DND-41 (cell line): Measurements from ENCODE around the gene TRAPPC10.

Experiments used
- ATAC-seq: fragments of 200-7000 bp; cut with Tn5 transposase; 3 replicates; pipeline ENCODE4 v1.9.1; 2021; ENCODE audit warnings: low read depth; ENCODE audit not compliant: insufficient read depth
- DNase-seq: peaks from one replicate; pipeline ENCODE4 v3.0.0-alpha.2; 2020
- H2AFZ ChIP-seq: 2 replicates; pipeline ENCODE4 v1.6.0; 2012; ENCODE audit warnings: low read depth, low read length
- H3K27ac ChIP-seq: 2 replicates; pipeline ENCODE4 v1.5.1; 2012; ENCODE audit warnings: low read length, inconsistent platforms
- H3K27me3 ChIP-seq: fragments of 200-600 bp; sonication (generic); 2 replicates; pipeline ENCODE4 v1.6.0; 2012; ENCODE audit warnings: low read length, mild to moderate bottlenecking, inconsistent platforms; ENCODE audit not compliant: insufficient read depth, poor library complexity
- H3K36me3 ChIP-seq: 2 replicates; pipeline ENCODE4 v1.5.1; 2012; ENCODE audit warnings: low read length, inconsistent platforms; ENCODE audit not compliant: insufficient read depth
- H3K4me1 ChIP-seq: 2 replicates; pipeline ENCODE4 v1.5.1; 2012; ENCODE audit warnings: mild to moderate bottlenecking, low read length; ENCODE audit not compliant: insufficient read depth
- H3K4me2 ChIP-seq: 2 replicates; pipeline ENCODE4 v1.6.0; 2012; ENCODE audit warnings: mild to moderate bottlenecking, moderate library complexity, low read length, inconsistent platforms; ENCODE audit not compliant: insufficient read depth
- H3K4me3 ChIP-seq, 2 experiments: fragments of 200-600 bp in 1 of 2; shearing (Covaris generic) in 1 of 2; 2 replicates each; pipeline ENCODE4 v1.5.1; 2012 to 2016; ENCODE audit warnings: inconsistent platforms in 2 of 2, low read length in 2 of 2, mild to moderate bottlenecking in 2 of 2, low read depth in 1 of 2, moderate library complexity in 1 of 2
- H3K79me2 ChIP-seq: 2 replicates; pipeline ENCODE4 v1.6.0; 2012; ENCODE audit warnings: low read length, inconsistent platforms; ENCODE audit not compliant: insufficient read depth
- H3K9ac ChIP-seq: 2 replicates; pipeline ENCODE4 v1.6.0; 2012; ENCODE audit warnings: low read depth, mild to moderate bottlenecking, inconsistent platforms, low read length, moderate library complexity
- H3K9me3 ChIP-seq: 2 replicates; pipeline ENCODE4 v1.5.1; 2012; ENCODE audit warnings: low read length, moderate library complexity, mild to moderate bottlenecking, inconsistent platforms; ENCODE audit not compliant: insufficient read depth, severe bottlenecking
- H4K20me1 ChIP-seq: 2 replicates; pipeline ENCODE4 v1.6.0; 2012; ENCODE audit warnings: low read length; ENCODE audit not compliant: insufficient read depth
- EZH2 ChIP-seq: IDR thresholded peaks from 3 replicates; pipeline ENCODE4 v1.6.1; 2012; ENCODE audit warnings: borderline replicate concordance, low read depth, mild to moderate bottlenecking, moderate library complexity, low read length, inconsistent platforms; ENCODE audit not compliant: severe bottlenecking
- TF ChIP-seq, protein P1 (sequence below): IDR thresholded peaks from 2 replicates; pipeline ENCODE4 v1.5.1; 2012; ENCODE audit warnings: borderline replicate concordance, low read length, moderate library complexity, mild to moderate bottlenecking; ENCODE audit not compliant: poor library complexity, severe bottlenecking; ENCODE audit errors: extremely low read depth

The TRAPPC10 gene

DNA sequence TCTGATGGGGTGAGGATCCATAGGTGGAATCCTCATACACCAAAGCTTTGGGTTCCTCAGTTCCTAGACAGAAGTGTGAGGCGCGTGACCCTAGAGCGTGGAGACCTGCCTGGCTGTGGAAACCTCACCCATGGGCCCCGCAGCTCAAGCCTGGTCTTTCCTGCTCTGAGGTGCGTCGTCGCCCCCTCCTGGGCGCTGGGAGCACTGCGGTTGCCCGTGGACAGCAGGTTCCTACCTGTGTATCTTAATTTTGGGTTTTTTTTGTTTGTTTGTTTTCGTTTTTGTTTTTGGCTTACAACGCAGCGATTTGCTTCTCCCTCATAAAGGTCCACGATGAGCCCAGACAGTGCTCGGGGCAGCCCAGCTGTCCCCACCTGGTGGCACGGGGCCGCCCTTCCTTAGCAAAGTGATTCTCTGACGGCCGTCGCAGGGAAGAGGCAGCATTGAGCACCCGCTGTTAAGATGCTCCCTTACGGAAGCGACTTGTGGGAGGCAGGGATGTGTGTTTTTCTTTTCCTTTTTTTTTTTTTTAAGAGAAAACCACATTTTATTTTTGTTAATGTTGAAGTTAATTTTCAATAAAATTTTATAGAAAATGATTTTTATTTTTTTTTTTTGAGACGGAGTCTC, 36.5 kb upstream of the TRAPPC10 start:
- Histone ChIP-seq H2AFZ (no peak overlapping the region), H3K9me3 (no peaks in the 10 kb centered on the region), H3K27me3 (no peaks in the 10 kb centered on the region), H3K36me3 (peaks cover 66% of the 10 kb centered on the region), H3K4me1 (no peaks in the 10 kb centered on the region), H3K27ac (no peak overlapping the region), H3K79me2 (no peaks in the 10 kb centered on the region), H4K20me1 (peaks cover 12% of the 10 kb centered on the region), H3K9ac (no peak overlapping the region), H3K4me3 (no peak overlapping the region), H3K4me2 (no peak overlapping the region)
- TF ChIP-seq EZH2, result no peak
- TF ChIP-seq, protein P1, sequence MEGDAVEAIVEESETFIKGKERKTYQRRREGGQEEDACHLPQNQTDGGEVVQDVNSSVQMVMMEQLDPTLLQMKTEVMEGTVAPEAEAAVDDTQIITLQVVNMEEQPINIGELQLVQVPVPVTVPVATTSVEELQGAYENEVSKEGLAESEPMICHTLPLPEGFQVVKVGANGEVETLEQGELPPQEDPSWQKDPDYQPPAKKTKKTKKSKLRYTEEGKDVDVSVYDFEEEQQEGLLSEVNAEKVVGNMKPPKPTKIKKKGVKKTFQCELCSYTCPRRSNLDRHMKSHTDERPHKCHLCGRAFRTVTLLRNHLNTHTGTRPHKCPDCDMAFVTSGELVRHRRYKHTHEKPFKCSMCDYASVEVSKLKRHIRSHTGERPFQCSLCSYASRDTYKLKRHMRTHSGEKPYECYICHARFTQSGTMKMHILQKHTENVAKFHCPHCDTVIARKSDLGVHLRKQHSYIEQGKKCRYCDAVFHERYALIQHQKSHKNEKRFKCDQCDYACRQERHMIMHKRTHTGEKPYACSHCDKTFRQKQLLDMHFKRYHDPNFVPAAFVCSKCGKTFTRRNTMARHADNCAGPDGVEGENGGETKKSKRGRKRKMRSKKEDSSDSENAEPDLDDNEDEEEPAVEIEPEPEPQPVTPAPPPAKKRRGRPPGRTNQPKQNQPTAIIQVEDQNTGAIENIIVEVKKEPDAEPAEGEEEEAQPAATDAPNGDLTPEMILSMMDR, result peak; percentile 98
- ATAC-seq, result peak; percentile 89
- peak; percentile 80 for DNase-seq

GRCh38 chr21:43976661-43977060, 35.4 kb upstream of the TRAPPC10 start:
- Histone ChIP-seq H3K4me1 (no peaks in the 10 kb centered on the region), H3K79me2 (no peaks in the 10 kb centered on the region), H3K9ac (no peak overlapping the region), H3K4me3 (no peak overlapping the region), H4K20me1 (peaks cover 12% of the 10 kb centered on the region), H3K4me2 (no peak overlapping the region), H3K9me3 (no peaks in the 10 kb centered on the region), H3K27ac (no peak overlapping the region), H3K27me3 (no peaks in the 10 kb centered on the region), H3K36me3 (peaks cover 66% of the 10 kb centered on the region), H2AFZ (no peak overlapping the region)
- TF ChIP-seq EZH2, result no peak
- TF ChIP-seq, protein P1, result no peak
- ATAC-seq (no peak), DNase-seq (no peak)

GRCh38 chr21:43978060-43978459, 34.0 kb upstream of the TRAPPC10 start:
- TF ChIP-seq EZH2, result no peak
- no peak overlapping the region for H3K4me3 ChIP-seq

GRCh38 chr21:43979654-43980053, 32.5 kb upstream of the TRAPPC10 start:
- H3K4me2 ChIP-seq, result no peak overlapping the region
- peaks cover 60% of the 10 kb centered on the region for H3K36me3 ChIP-seq
- no peak overlapping the region for H3K4me3 ChIP-seq
- no peak overlapping the region for H3K9ac ChIP-seq
- no peak for ATAC-seq
- no peak overlapping the region for H3K27ac ChIP-seq
- H3K9me3 ChIP-seq, result no peaks in the 10 kb centered on the region
- H3K27me3 ChIP-seq, result no peaks in the 10 kb centered on the region
- DNase-seq, result no peak
- TF ChIP-seq, protein P1, result peak; percentile 19
- TF ChIP-seq EZH2, result no peak
- H4K20me1 ChIP-seq, result peaks cover 13% of the 10 kb centered on the region
- no peaks in the 10 kb centered on the region for H3K4me1 ChIP-seq
- no peaks in the 10 kb centered on the region for H3K79me2 ChIP-seq
- H2AFZ ChIP-seq, result no peak overlapping the region

More at GRCh38 chr21:43978060-43978459, 34.0 kb upstream of the TRAPPC10 start:
- Histone ChIP-seq H2AFZ (no peak overlapping the region), H3K79me2 (no peaks in the 10 kb centered on the region), H3K27me3 (no peaks in the 10 kb centered on the region), H3K36me3 (peaks cover 63% of the 10 kb centered on the region), H3K4me2 (no peak overlapping the region), H3K9ac (no peak overlapping the region), H4K20me1 (peaks cover 12% of the 10 kb centered on the region), H3K9me3 (no peaks in the 10 kb centered on the region), H3K4me1 (no peaks in the 10 kb centered on the region), H3K27ac (no peak overlapping the region)
- DNase-seq (no peak), ATAC-seq (no peak)
